ENCODE results near the gene THADA. TPM values are rescaled to one million over a fixed set of nuclear protein-coding genes. Genes with fewer than 3 reads are reported as not detected.
A peak's percentile ranks its signal among the peaks of the same experiment; 100 is the strongest.

THADA gene
- total RNA-seq, 1 donor from 2014 or later, result 32.9 TPM

DNA sequence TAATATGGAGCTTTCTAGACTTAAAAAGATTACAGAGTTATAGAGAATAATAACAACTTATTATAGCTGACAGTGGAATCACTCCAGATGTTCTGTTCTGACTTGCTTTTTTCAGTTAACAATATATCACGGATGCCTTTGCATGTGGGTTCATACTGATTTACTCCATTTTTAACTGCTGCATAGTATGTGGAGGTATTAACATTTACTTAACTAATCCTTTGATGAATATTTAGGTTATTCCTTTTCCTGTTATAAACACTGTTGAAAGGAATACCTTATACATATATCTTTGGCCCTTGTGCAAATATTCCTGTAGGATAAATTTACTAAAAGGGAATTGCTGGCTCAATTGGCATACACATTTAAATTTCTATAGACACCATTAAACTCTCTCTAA, 336.3 kb downstream of the THADA start:
- Histone ChIP-seq H3K9me3 (no peaks in the 10 kb centered on the region), H3K4me1 (no peaks in the 10 kb centered on the region), H3K4me3 (no peak overlapping the region), H3K36me3 (no peaks in the 10 kb centered on the region), H3K27me3 (no peaks in the 10 kb centered on the region), H3K27ac (no peak overlapping the region)
- ATAC-seq, result no peak
- TF ChIP-seq, protein P1, sequence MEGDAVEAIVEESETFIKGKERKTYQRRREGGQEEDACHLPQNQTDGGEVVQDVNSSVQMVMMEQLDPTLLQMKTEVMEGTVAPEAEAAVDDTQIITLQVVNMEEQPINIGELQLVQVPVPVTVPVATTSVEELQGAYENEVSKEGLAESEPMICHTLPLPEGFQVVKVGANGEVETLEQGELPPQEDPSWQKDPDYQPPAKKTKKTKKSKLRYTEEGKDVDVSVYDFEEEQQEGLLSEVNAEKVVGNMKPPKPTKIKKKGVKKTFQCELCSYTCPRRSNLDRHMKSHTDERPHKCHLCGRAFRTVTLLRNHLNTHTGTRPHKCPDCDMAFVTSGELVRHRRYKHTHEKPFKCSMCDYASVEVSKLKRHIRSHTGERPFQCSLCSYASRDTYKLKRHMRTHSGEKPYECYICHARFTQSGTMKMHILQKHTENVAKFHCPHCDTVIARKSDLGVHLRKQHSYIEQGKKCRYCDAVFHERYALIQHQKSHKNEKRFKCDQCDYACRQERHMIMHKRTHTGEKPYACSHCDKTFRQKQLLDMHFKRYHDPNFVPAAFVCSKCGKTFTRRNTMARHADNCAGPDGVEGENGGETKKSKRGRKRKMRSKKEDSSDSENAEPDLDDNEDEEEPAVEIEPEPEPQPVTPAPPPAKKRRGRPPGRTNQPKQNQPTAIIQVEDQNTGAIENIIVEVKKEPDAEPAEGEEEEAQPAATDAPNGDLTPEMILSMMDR (IDR thresholded peaks at IDR 0.05), result no peak
- intact Hi-C loops (cut with DNase I), result no loop called here
- no peak for DNase-seq

DNA sequence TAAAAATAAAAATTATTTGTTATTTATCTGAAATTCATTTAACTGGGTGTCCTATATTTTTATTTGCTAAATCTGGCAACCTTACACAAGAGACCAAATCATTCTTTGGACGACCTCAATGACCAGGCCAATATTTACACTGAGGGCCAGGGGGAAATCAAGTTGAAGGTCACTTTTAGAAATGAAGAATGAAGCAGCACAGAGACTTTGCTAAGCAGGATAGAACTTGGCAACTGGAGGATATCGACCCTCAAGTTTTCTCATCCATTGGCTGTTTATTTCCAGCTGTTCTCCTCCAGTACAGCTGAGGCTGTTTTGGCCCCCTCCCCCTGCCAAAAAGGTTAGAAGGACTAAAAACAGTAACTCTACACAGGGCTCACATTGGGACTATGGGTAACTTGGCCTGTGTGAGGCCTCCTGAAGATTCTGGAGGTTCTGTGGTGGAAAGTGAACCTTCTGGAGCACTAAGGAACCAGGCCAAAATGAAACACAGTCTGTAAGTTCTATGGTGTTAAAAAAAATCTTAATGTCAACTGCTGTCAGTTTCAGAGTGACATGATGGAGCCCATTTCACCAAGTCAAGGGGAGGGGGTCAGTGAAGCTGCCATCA, 337.2 kb downstream of the THADA start:
- no peak for DNase-seq
- no peaks in the 10 kb centered on the region for H3K9me3 ChIP-seq
- TF ChIP-seq, protein P1 (IDR thresholded peaks at IDR 0.05), result no peak
- no peak for ATAC-seq
- H3K27me3 ChIP-seq, result no peaks in the 10 kb centered on the region
- H3K27ac ChIP-seq, result no peak overlapping the region
- no peaks in the 10 kb centered on the region for H3K36me3 ChIP-seq
- no peak overlapping the region for H3K4me3 ChIP-seq
- intact Hi-C loops (cut with DNase I), result no loop called here
- no peaks in the 10 kb centered on the region for H3K4me1 ChIP-seq

DNA sequence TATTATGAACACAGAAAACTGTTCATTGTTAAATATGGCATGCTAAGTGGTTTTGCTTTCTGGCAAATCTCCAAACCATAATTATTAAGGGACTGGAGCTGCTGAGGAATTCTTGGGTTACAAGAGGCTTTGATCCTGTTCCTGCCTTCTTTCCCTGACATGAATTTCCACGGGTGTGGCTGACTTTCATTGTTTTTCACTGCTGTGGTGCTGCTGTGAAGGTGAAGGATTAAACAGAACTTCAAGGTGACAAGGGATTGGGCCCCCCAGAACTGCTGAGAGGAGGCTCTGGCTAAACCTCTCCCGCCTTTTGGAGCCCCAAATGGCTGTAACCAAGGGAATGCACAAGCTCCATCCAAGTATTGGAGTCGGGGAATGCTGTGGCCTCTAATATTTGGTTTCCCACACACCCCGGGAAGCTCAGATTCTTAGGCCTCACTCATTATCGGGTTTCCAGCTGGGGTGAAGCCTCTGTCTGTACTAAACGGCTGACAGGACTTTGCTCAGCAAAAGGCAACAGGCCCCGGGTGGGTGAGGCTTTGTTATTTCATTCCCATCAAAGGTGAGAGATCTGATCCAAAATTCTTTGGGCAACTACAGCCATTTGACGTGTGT, 340.4 kb downstream of the THADA start:
- Histone ChIP-seq H3K9me3 (no peaks in the 10 kb centered on the region), H3K36me3 (no peaks in the 10 kb centered on the region), H3K4me3 (no peak overlapping the region), H3K4me1 (peaks cover 7% of the 10 kb centered on the region), H3K27me3 (no peaks in the 10 kb centered on the region), H3K27ac (no peak overlapping the region)
- no peak for ATAC-seq
- intact Hi-C loops (cut with DNase I), result no loop called here
- DNase-seq, result no peak
- TF ChIP-seq, protein P1 (IDR thresholded peaks at IDR 0.05), result no peak

DNA sequence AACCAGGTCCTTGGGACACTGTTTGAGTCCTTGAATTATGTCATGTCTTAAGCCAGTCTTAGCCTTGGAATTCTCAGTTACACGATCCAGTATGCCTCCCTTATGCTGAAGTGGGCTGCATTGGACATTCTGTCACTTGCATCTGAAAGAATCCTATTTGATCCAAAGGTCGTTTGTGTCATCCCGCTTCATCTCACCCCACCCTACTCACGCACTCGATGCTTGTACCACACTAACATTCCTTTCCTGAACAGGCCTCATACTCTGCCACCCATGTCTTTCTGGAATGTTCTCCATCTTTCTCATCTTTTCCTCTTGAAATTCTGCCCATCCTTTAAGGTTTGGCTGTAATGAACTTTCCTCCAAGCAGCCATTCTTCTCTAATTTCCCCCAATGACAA, 341.5 kb downstream of the THADA start:
- Histone ChIP-seq H3K4me3 (no peak overlapping the region), H3K27ac (no peak overlapping the region), H3K9me3 (no peaks in the 10 kb centered on the region), H3K36me3 (no peaks in the 10 kb centered on the region), H3K4me1 (peaks cover 7% of the 10 kb centered on the region), H3K27me3 (no peaks in the 10 kb centered on the region)
- no peak for DNase-seq
- TF ChIP-seq, protein P1 (IDR thresholded peaks at IDR 0.05), result no peak
- intact Hi-C loops (cut with DNase I), result no loop called here
- no peak for ATAC-seq

DNA sequence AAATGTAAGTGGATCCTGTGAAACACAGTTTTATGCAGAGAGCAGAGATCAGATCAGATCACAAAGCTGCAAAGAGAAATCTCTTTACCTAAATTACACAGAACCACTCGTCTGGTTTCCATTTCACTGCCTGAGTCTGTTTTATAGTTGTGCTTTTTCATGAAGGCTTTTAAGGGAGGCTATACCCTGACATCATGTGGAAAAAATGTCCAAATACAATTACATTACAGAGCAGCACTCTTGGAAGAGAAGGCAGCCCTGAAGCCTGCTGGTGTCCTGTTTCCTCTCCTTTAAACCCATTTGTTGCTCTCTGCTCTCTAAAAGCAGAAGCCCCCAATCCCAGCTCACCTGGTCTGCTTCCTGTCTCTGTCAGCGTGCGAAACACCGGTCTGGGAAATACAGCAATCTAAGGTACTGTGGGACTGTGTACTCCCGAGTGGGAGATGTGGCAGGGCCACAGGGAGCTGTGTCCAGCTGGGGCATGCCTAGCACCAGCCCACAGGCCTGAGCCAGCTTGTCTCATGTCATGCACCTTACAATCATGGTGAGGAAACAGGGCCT, 344.6 kb downstream of the THADA start:
- intact Hi-C loops (cut with DNase I), result no loop called here
- H3K27ac ChIP-seq, result peak overlapping the region; percentile 67
- DNase-seq (peak; percentile 26), ATAC-seq (peak; percentile 62)
- H3K36me3 ChIP-seq, result no peaks in the 10 kb centered on the region
- H3K27me3 ChIP-seq, result no peaks in the 10 kb centered on the region
- H3K4me3 ChIP-seq, result no peak overlapping the region
- H3K4me1 ChIP-seq, result peaks cover 7% of the 10 kb centered on the region
- TF ChIP-seq, protein P1 (IDR thresholded peaks at IDR 0.05), result no peak
- no peaks in the 10 kb centered on the region for H3K9me3 ChIP-seq
